Renal pelvis (tissue), 12 donors: ENCODE results near the gene DPYD. TPM values are rescaled to one million over a fixed set of nuclear protein-coding genes. Genes with fewer than 3 reads are reported as not detected.
A peak's percentile ranks its signal among the peaks of the same experiment; 100 is the strongest.

Source experiments
- DNase-seq: peaks from one replicate; pipeline ENCODE4 v3.0.0-alpha.2; 2013
- long read RNA-seq, 16 experiments: transcript quantifications; one replicate each; lab custom pipeline, GENCODE V29; 2026
- polyA plus RNA-seq, 3 donors: library from polyadenylated mRNA; unstranded; fragments of 120-200 nt; gene quantifications; one replicate each; pipeline ENCODE4 v1.2.1, GENCODE V29; 2013; ENCODE audit not compliant: insufficient read length in 3 of 3

The DPYD gene
- 10 to 100 TPM in 2 of 3 donors, 1 to 10 TPM in 1; 9.8 to 13.8 (median 12.2) TPM for polyA plus RNA-seq
- long read RNA-seq, donor 1, full-length matches to known transcripts, result 1 of 1 reads
- long read RNA-seq, donor 1, partial matches to known transcripts, result 0 of 1 reads
- long read RNA-seq, donor 1, other reads (novel, unspliced or antisense), result 0 of 1 reads
- long read RNA-seq, donor 2, full-length matches to known transcripts, result 1 of 1 reads
- long read RNA-seq, donor 2, partial matches to known transcripts, result 0 of 1 reads
- long read RNA-seq, donor 2, other reads (novel, unspliced or antisense), result 0 of 1 reads
- long read RNA-seq, donor 3, full-length matches to known transcripts, result 2 of 2 reads
- long read RNA-seq, donor 3, partial matches to known transcripts, result 0 of 2 reads
- long read RNA-seq, donor 3, other reads (novel, unspliced or antisense), result 0 of 2 reads
- long read RNA-seq, donor 4, full-length matches to known transcripts, result 2 of 2 reads
- long read RNA-seq, donor 4, partial matches to known transcripts, result 0 of 2 reads
- long read RNA-seq, donor 4, other reads (novel, unspliced or antisense), result 0 of 2 reads
- long read RNA-seq, donor 5, result 0 reads
- long read RNA-seq, donor 6, full-length matches to known transcripts, result 1 of 1 reads
- long read RNA-seq, donor 6, partial matches to known transcripts, result 0 of 1 reads
- long read RNA-seq, donor 6, other reads (novel, unspliced or antisense), result 0 of 1 reads
- long read RNA-seq, donor 7, partial matches to known transcripts, result 0 of 2 reads
- long read RNA-seq, donor 7, other reads (novel, unspliced or antisense), result 0 of 2 reads
- long read RNA-seq, donor 8, full-length matches to known transcripts, result 2 of 2 reads
- long read RNA-seq, donor 8, partial matches to known transcripts, result 0 of 2 reads
- long read RNA-seq, donor 8, other reads (novel, unspliced or antisense), result 0 of 2 reads
- long read RNA-seq, donor 9, full-length matches to known transcripts, result 2 of 2 reads
- long read RNA-seq, donor 9, partial matches to known transcripts, result 0 of 2 reads
- long read RNA-seq, donor 9, other reads (novel, unspliced or antisense), result 0 of 2 reads
- long read RNA-seq, donor 10, partial matches to known transcripts, result 0 of 1 reads
- long read RNA-seq, donor 10, other reads (novel, unspliced or antisense), result 0 of 1 reads
- long read RNA-seq, donor 11, full-length matches to known transcripts, result 3 of 3 reads
- long read RNA-seq, donor 11, partial matches to known transcripts, result 0 of 3 reads
- long read RNA-seq, donor 11, other reads (novel, unspliced or antisense), result 0 of 3 reads
- long read RNA-seq, donor 12, result 0 reads
- long read RNA-seq, donor 13, result 0 reads
- long read RNA-seq, donor 14, result 0 reads
- long read RNA-seq, donor 15, full-length matches to known transcripts, result 3 of 3 reads
- long read RNA-seq, donor 15, partial matches to known transcripts, result 0 of 3 reads
- long read RNA-seq, donor 15, other reads (novel, unspliced or antisense), result 0 of 3 reads
- long read RNA-seq, donor 16, full-length matches to known transcripts, result 1 of 1 reads
- long read RNA-seq, donor 16, partial matches to known transcripts, result 0 of 1 reads
- long read RNA-seq, donor 16, other reads (novel, unspliced or antisense), result 0 of 1 reads

- peak; percentile 85 for DNase-seq
Observed at GRCh38 chr1:97920832-97921571, at the start of gene DPYD. Gene DPYD, minus strand, starts transcription at chr1:97921034. Its CDS starts 112 bp downstream, at chr1:97920922.

GRCh38 chr1:97960470-97960869 is 39.6 kb upstream of the DPYD start:
- DNase-seq, result no peak

- no peak for DNase-seq
Observed at GRCh38 chr1:97947695-97948094, 26.9 kb upstream of the DPYD start.

GRCh38 chr1:97943354-97943753 is 22.5 kb upstream of the DPYD start:
- no peak for DNase-seq

GRCh38 chr1:97942161-97943123 is 21.6 kb upstream of the DPYD start:
- no peak for DNase-seq

GRCh38 chr1:97938285-97938642 is 17.4 kb upstream of the DPYD start:
- DNase-seq, result no peak

GRCh38 chr1:97936976-97937375 is 16.1 kb upstream of the DPYD start:
- DNase-seq, result no peak

GRCh38 chr1:97934491-97934890 is 13.7 kb upstream of the DPYD start:
- DNase-seq, result no peak

GRCh38 chr1:97929874-97930851 is 9.3 kb upstream of the DPYD start:
- no peak for DNase-seq

GRCh38 chr1:97926017-97926708 is 5.3 kb upstream of the DPYD start:
- no peak for DNase-seq

- no peak for DNase-seq
Observed at GRCh38 chr1:97925151-97925550, 4.3 kb upstream of the DPYD start.

- no peak for DNase-seq
Observed at GRCh38 chr1:97923811-97924210, 3.0 kb upstream of the DPYD start.

- peak; percentile 17 for DNase-seq
Observed at GRCh38 chr1:97920276-97920831, 480 bp downstream of the DPYD start.

- DNase-seq, result no peak
Observed at GRCh38 chr1:97919585-97920261, 1.1 kb downstream of the DPYD start.

- DNase-seq, result no peak
Observed at GRCh38 chr1:97918961-97919360, 1.9 kb downstream of the DPYD start.

GRCh38 chr1:97913506-97914139 is 7.2 kb downstream of the DPYD start:
- DNase-seq, result no peak
